GM23338 (cell line): ENCODE data around the gene IL17REL. TPM values are rescaled to one million over a fixed set of nuclear protein-coding genes. Genes with fewer than 3 reads are reported as not detected.

ENCODE experiments used
- ATAC-seq: fragments of 200-7000 bp; cut with Tn5 transposase; 3 replicates; pipeline ENCODE4 v1.9.1; 2020
- DNase-seq: peaks from one replicate; pipeline ENCODE4 v3.0.0-alpha.2; 2015; ENCODE audit warnings: low spot score
- H2AFZ ChIP-seq: fragments of 200-600 bp; sonication (generic); 2 replicates; pipeline ENCODE4 v1.8.0; 2016; ENCODE audit warnings: antibody characterized with exemption, mild to moderate bottlenecking, moderate library complexity
- H3F3A ChIP-seq: fragments of 200-600 bp; sonication (generic); replicated peaks from 2 replicates; pipeline ENCODE4 v1.8.0; 2017; ENCODE audit warnings: antibody characterized with exemption, mixed run types, low read depth
- H3K27ac ChIP-seq: fragments of 200-600 bp; sonication (generic); 2 replicates; pipeline ENCODE4 v1.6.1; 2016; ENCODE audit warnings: low read depth
- H3K27me3 ChIP-seq: fragments of 200-600 bp; sonication (generic); 2 replicates; pipeline ENCODE4 v1.8.0; 2016; ENCODE audit warnings: mild to moderate bottlenecking, mixed run types, moderate library complexity; ENCODE audit not compliant: insufficient read depth
- H3K36me3 ChIP-seq: fragments of 200-600 bp; sonication (generic); 2 replicates; pipeline ENCODE4 v1.8.0; 2016; ENCODE audit warnings: mild to moderate bottlenecking; ENCODE audit not compliant: insufficient read depth
- H3K4me1 ChIP-seq: fragments of 200-600 bp; sonication (generic); 2 replicates; pipeline ENCODE4 v1.8.0; 2016; ENCODE audit warnings: mild to moderate bottlenecking, moderate library complexity; ENCODE audit not compliant: insufficient read depth
- H3K4me2 ChIP-seq: fragments of 200-600 bp; sonication (generic); 2 replicates; pipeline ENCODE4 v1.7.1; 2017; ENCODE audit warnings: mixed run types
- H3K4me3 ChIP-seq: fragments of 200-600 bp; sonication (generic); 2 replicates; pipeline ENCODE4 v1.6.1; 2016; ENCODE audit warnings: mixed run types
- H3K79me2 ChIP-seq: fragments of 200-600 bp; sonication (generic); replicated peaks from 2 replicates; pipeline ENCODE4 v1.8.0; 2017; ENCODE audit warnings: mild to moderate bottlenecking; ENCODE audit not compliant: insufficient read depth
- H3K9me2 ChIP-seq: fragments of 200-600 bp; sonication (generic); 2 replicates; pipeline ENCODE4 v1.8.0; 2017; ENCODE audit not compliant: insufficient read depth
- H4K20me1 ChIP-seq: fragments of 200-600 bp; sonication (generic); replicated peaks from 2 replicates; pipeline ENCODE4 v1.8.0; 2017; ENCODE audit warnings: mild to moderate bottlenecking; ENCODE audit not compliant: insufficient read depth
- H3K27ac Mint-ChIP-seq: 2 replicates; pipeline ENCODE4 v1.8.0; 2020; ENCODE audit warnings: inconsistent platforms, mild to moderate bottlenecking, moderate library complexity, mixed read lengths
- H3K27me3 Mint-ChIP-seq: 3 replicates; pipeline ENCODE4 v1.8.0; 2022; ENCODE audit warnings: low read depth, mild to moderate bottlenecking, moderate library complexity, mixed read lengths, inconsistent platforms; ENCODE audit not compliant: insufficient read depth, poor library complexity
- H3K36me3 Mint-ChIP-seq: 3 replicates; pipeline ENCODE4 v1.8.0; 2021; ENCODE audit warnings: low read depth, mild to moderate bottlenecking, inconsistent platforms, moderate library complexity, mixed read lengths
- H3K4me1 Mint-ChIP-seq: 3 replicates; pipeline ENCODE4 v1.8.0; 2020; ENCODE audit warnings: mild to moderate bottlenecking, inconsistent platforms, mixed read lengths
- H3K4me3 Mint-ChIP-seq: 3 replicates; pipeline ENCODE4 v1.8.0; 2021; ENCODE audit warnings: moderate library complexity, mild to moderate bottlenecking, inconsistent platforms, mixed read lengths
- H3K9me3 Mint-ChIP-seq: 3 replicates; pipeline ENCODE4 v1.8.0; 2020; ENCODE audit warnings: moderate library complexity, mild to moderate bottlenecking, inconsistent platforms, mixed read lengths
- CREB1 ChIP-seq: fragments of 250-450 bp; sonication (Bioruptor Pico); IDR thresholded peaks from 2 replicates; pipeline ENCODE4 v1.5.0; 2020; ENCODE audit warnings: low read depth, mild to moderate bottlenecking, moderate library complexity
- CTCF ChIP-seq, 2 experiments: fragments of 200-600 bp in 1 of 2; sonication (generic) in 1 of 2; conservative IDR thresholded peaks; 2 replicates each; pipeline versions ENCODE4 v1.5.1 to v1.6.1; 2016 to 2017; ENCODE audit warnings: antibody characterized with exemption in 2 of 2, low read depth in 2 of 2, mild to moderate bottlenecking in 2 of 2, moderate library complexity in 1 of 2
- EZH2 ChIP-seq: fragments of 200-600 bp; sonication (generic); IDR thresholded peaks from one replicate; pipeline ENCODE4 v1.8.0; 2017; ENCODE audit warnings: antibody characterized with exemption, mild to moderate bottlenecking, low read depth; ENCODE audit not compliant: unreplicated experiment
- EZH2phosphoT487 ChIP-seq: fragments of 200-600 bp; sonication (generic); IDR thresholded peaks from one replicate; pipeline ENCODE4 v1.8.1; 2018; ENCODE audit warnings: antibody characterized with exemption; ENCODE audit not compliant: unreplicated experiment
- NANOG ChIP-seq: IDR thresholded peaks from 2 replicates; pipeline ENCODE4 v1.6.1; 2016; ENCODE audit warnings: antibody characterized with exemption, borderline replicate concordance
- POLR2AphosphoS5 ChIP-seq: IDR thresholded peaks from 2 replicates; pipeline ENCODE4 v1.6.1; 2016; ENCODE audit warnings: antibody characterized with exemption, low read depth
- ZNF114 ChIP-seq: fragments of 250-450 bp; sonication (Bioruptor Pico); IDR thresholded peaks from 2 replicates; pipeline ENCODE4 v1.5.0; 2020; ENCODE audit warnings: mild to moderate bottlenecking, moderate library complexity
- polyA plus RNA-seq: library from polyadenylated mRNA; unstranded; fragments of >200 nt; fragmentation: Nextera tagmentation; extraction: Ambion mirVana; gene quantifications from 2 replicates; pipeline ENCODE4 v1.2.1, GENCODE V29; 2016
- total RNA-seq: library from RNA; depleted of rRNA; stranded (reverse); fragments of >200 nt; shearing (Covaris generic); gene quantifications from 2 replicates; pipeline ENCODE4 v1.2.3, GENCODE V29; 2014
- TF ChIP-seq, protein P1 (sequence below): fragments of 250-450 bp; sonication (Bioruptor Pico); IDR thresholded peaks from 2 replicates; pipeline ENCODE4 v1.5.0; 2020; ENCODE audit warnings: mild to moderate bottlenecking, moderate library complexity
- TF ChIP-seq, protein P2 (sequence below): IDR thresholded peaks from one replicate; pipeline ENCODE4 v1.6.1; 2018; ENCODE audit warnings: antibody characterized with exemption; ENCODE audit not compliant: unreplicated experiment
- TF ChIP-seq, protein P3 (sequence below): IDR thresholded peaks from 2 replicates; pipeline ENCODE4 v1.6.1; 2016; ENCODE audit warnings: antibody characterized with exemption

IL17REL gene
- total and polyA plus RNA-seq, 2 experiments from 2014 or later, result 0.31 TPM; not detected in 1

DNA sequence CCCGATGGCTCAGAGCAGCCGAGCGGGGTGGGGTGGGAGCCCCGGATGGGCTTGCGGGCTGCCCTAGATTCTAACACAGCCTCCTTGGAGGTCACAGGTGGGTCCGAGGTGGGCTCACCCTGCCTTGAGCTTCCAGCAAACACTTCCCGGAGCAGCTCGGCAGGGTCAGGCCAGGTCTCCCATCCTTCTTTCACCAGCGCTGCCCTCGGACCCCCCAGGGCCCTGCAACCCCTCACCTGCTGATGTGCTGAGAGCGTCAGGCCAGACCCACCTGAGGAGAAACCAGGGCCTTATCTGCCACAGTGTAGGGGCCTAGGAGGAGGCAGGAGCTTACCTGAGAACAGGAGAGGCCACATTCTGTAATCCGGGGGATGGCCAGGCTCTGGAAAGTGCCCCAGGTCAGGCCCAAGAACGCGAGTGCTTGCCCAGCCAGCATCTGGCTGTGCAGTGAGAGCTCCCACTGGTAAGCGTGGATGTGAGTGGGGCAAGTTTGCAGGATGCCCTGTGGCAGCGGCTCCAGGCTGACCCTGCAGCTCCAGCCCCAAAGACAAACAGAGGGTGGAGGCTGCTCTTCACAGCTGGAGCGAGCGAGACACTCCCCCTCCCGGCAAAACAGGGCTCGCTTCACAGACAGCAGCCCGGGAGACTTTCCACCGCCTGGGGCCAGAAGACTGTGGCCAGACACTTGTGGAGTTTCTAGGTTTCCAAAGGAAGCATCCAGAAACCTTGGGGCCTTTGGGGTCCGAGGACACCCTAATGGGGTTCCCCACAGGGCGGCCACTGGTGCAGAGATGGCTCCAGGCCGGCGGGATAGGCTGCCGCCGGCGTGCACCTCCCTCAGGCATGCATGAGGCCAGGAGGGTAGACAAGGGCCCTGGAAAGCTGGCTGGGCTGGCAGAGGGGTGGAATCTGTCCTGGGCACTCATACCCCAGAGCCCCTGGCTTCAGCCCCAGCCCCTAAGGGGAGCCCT is at the start of gene IL17REL (continued):
- TF ChIP-seq EZH2, result no peak

DNA sequence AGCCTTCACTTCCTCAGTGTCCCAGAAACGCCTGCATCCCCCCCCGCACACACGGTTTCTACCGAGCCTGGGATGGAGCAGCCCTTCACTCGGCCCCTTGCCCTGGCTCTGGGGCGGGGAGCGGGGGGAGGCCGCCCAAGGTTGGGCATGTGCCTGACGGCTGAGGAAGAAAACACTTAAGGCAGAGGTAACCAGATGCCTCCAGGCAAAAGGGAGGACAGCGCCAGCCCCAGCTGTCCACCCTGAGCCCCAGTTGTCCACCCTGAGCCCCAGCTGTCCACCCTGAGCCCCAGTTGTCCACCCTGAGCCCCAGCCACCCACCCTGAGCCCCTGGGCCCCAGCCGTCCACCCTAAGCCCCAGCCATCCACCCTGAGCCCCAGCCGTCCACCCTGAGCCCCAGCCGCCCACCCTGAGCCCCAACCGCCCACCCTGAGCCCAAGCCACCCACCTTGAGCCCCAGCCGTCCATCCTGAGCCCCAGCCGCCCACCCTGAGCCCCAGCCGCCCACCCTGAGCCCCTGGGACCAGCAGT is 49.3 kb upstream of the IL17REL start:
- ATAC-seq, result no peak
- TF ChIP-seq NANOG (no peak), EZH2 (no peak), CREB1 (CRISPR knock-in tag) (no peak), CTCF (conservative IDR thresholded peaks at IDR 0.05; ENCODE audit: low read depth in 2 of 2) (no peak), EZH2phosphoT487 (no peak), ZNF114 (CRISPR knock-in tag) (no peak), POLR2AphosphoS5 (no peak)
- TF ChIP-seq, protein P1, sequence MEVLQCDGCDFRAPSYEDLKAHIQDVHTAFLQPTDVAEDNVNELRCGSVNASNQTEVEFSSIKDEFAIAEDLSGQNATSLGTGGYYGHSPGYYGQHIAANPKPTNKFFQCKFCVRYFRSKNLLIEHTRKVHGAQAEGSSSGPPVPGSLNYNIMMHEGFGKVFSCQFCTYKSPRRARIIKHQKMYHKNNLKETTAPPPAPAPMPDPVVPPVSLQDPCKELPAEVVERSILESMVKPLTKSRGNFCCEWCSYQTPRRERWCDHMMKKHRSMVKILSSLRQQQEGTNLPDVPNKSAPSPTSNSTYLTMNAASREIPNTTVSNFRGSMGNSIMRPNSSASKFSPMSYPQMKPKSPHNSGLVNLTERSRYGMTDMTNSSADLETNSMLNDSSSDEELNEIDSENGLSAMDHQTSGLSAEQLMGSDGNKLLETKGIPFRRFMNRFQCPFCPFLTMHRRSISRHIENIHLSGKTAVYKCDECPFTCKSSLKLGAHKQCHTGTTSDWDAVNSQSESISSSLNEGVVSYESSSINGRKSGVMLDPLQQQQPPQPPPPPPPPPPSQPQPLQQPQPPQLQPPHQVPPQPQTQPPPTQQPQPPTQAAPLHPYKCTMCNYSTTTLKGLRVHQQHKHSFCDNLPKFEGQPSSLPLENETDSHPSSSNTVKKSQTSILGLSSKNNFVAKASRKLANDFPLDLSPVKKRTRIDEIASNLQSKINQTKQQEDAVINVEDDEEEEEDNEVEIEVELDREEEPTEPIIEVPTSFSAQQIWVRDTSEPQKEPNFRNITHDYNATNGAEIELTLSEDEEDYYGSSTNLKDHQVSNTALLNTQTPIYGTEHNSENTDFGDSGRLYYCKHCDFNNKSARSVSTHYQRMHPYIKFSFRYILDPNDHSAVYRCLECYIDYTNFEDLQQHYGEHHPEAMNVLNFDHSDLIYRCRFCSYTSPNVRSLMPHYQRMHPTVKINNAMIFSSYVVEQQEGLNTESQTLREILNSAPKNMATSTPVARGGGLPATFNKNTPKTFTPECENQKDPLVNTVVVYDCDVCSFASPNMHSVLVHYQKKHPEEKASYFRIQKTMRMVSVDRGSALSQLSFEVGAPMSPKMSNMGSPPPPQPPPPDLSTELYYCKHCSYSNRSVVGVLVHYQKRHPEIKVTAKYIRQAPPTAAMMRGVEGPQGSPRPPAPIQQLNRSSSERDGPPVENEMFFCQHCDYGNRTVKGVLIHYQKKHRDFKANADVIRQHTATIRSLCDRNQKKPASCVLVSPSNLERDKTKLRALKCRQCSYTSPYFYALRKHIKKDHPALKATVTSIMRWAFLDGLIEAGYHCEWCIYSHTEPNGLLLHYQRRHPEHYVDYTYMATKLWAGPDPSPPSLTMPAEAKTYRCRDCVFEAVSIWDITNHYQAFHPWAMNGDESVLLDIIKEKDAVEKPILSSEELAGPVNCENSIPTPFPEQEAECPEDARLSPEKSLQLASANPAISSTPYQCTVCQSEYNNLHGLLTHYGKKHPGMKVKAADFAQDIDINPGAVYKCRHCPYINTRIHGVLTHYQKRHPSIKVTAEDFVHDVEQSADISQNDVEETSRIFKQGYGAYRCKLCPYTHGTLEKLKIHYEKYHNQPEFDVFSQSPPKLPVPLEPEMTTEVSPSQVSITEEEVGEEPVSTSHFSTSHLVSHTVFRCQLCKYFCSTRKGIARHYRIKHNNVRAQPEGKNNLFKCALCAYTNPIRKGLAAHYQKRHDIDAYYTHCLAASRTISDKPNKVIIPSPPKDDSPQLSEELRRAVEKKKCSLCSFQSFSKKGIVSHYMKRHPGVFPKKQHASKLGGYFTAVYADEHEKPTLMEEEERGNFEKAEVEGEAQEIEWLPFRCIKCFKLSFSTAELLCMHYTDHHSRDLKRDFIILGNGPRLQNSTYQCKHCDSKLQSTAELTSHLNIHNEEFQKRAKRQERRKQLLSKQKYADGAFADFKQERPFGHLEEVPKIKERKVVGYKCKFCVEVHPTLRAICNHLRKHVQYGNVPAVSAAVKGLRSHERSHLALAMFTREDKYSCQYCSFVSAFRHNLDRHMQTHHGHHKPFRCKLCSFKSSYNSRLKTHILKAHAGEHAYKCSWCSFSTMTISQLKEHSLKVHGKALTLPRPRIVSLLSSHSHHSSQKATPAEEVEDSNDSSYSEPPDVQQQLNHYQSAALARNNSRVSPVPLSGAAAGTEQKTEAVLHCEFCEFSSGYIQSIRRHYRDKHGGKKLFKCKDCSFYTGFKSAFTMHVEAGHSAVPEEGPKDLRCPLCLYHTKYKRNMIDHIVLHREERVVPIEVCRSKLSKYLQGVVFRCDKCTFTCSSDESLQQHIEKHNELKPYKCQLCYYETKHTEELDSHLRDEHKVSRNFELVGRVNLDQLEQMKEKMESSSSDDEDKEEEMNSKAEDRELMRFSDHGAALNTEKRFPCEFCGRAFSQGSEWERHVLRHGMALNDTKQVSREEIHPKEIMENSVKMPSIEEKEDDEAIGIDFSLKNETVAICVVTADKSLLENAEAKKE, result no peak
- TF ChIP-seq, protein P2, sequence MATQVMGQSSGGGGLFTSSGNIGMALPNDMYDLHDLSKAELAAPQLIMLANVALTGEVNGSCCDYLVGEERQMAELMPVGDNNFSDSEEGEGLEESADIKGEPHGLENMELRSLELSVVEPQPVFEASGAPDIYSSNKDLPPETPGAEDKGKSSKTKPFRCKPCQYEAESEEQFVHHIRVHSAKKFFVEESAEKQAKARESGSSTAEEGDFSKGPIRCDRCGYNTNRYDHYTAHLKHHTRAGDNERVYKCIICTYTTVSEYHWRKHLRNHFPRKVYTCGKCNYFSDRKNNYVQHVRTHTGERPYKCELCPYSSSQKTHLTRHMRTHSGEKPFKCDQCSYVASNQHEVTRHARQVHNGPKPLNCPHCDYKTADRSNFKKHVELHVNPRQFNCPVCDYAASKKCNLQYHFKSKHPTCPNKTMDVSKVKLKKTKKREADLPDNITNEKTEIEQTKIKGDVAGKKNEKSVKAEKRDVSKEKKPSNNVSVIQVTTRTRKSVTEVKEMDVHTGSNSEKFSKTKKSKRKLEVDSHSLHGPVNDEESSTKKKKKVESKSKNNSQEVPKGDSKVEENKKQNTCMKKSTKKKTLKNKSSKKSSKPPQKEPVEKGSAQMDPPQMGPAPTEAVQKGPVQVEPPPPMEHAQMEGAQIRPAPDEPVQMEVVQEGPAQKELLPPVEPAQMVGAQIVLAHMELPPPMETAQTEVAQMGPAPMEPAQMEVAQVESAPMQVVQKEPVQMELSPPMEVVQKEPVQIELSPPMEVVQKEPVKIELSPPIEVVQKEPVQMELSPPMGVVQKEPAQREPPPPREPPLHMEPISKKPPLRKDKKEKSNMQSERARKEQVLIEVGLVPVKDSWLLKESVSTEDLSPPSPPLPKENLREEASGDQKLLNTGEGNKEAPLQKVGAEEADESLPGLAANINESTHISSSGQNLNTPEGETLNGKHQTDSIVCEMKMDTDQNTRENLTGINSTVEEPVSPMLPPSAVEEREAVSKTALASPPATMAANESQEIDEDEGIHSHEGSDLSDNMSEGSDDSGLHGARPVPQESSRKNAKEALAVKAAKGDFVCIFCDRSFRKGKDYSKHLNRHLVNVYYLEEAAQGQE, result no peak
- TF ChIP-seq, protein P3, sequence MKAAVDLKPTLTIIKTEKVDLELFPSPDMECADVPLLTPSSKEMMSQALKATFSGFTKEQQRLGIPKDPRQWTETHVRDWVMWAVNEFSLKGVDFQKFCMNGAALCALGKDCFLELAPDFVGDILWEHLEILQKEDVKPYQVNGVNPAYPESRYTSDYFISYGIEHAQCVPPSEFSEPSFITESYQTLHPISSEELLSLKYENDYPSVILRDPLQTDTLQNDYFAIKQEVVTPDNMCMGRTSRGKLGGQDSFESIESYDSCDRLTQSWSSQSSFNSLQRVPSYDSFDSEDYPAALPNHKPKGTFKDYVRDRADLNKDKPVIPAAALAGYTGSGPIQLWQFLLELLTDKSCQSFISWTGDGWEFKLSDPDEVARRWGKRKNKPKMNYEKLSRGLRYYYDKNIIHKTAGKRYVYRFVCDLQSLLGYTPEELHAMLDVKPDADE, result no peak

More for the DNA sequence above, 49.3 kb upstream of the IL17REL start:
- no peaks in the 10 kb centered on the region for H3K9me2 ChIP-seq
- H3K27me3 Mint-ChIP-seq, result peaks cover 15% of the 10 kb centered on the region
- H3K4me3 ChIP-seq, result no peak overlapping the region
- no peaks in the 10 kb centered on the region for H3K36me3 ChIP-seq
- H3K4me2 ChIP-seq, result no peak overlapping the region
- no peak overlapping the region for H3K27ac Mint-ChIP-seq
- H3K36me3 Mint-ChIP-seq, result no peaks in the 10 kb centered on the region
- H4K20me1 ChIP-seq, result no peaks in the 10 kb centered on the region
- H3K27ac ChIP-seq, result no peak overlapping the region
- peaks cover 5% of the 10 kb centered on the region for H3K4me1 ChIP-seq
- no peak overlapping the region for H3K4me3 Mint-ChIP-seq
- DNase-seq, result no peak
- H3K4me1 Mint-ChIP-seq, result peaks cover 11% of the 10 kb centered on the region
- no peaks in the 10 kb centered on the region for H3K79me2 ChIP-seq
- H3K27me3 ChIP-seq, result peaks cover 17% of the 10 kb centered on the region
- 0 out of 2 replicates have a peak, but pooled peaks cover 3% of the 10 kb centered on the region for H3F3A ChIP-seq
- no peaks in the 10 kb centered on the region for H3K9me3 Mint-ChIP-seq
- H2AFZ ChIP-seq, result no peak overlapping the region
